Fibroblast of villous mesenchyme (primary cell): Measurements from ENCODE around the gene NOCT. TPM values are rescaled to one million over a fixed set of nuclear protein-coding genes. Genes with fewer than 3 reads are reported as not detected.
A peak's percentile ranks its signal among the peaks of the same experiment; 100 is the strongest.

Source experiments
- DNase-seq: peaks from one replicate; pipeline ENCODE4 v3.0.0-alpha.2; 2010; ENCODE audit warnings: low read depth
- H3K4me3 ChIP-seq: 2 replicates; pipeline ENCODE4 v1.5.1; 2011; ENCODE audit warnings: low read depth, mild to moderate bottlenecking, low read length
- CTCF ChIP-seq: IDR thresholded peaks from 2 replicates; pipeline ENCODE4 v1.5.1; 2012; ENCODE audit warnings: low read depth, mild to moderate bottlenecking, low read length; ENCODE audit not compliant: insufficient read depth
- total RNA-seq: library from RNA; depleted of rRNA; stranded (reverse); fragments of >200 nt; gene quantifications from 2 replicates; pipeline ENCODE4 v1.2.3, GENCODE V29; 2012

Gene NOCT
- total RNA-seq, 1 donor = 61.7 TPM

DNA sequence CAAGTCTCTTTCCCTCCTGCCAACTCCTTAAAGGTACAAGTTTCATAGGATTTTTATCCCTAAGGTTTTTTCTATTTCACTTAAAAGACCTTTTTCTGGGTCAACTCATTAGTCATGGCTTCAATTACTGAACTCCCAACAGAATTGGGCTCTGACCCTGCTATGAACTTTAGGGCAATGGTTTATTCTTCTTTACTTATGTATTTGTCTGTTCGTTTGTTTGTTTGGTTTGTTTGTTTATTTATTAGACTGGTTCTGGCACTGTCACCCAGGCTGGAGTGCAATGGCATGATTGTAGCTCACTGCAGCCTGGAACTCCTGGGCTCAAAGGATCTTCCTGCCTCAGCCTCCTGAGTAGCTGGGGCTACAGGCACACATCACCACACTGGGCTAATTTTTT lies 5.9 kb upstream of the NOCT start:
- no peak for TF ChIP-seq CTCF
- DNase-seq = no peak
- no peak overlapping the region for H3K4me3 ChIP-seq

- DNase-seq = no peak
- no peak for TF ChIP-seq CTCF
- no peak overlapping the region for H3K4me3 ChIP-seq
Measured at GRCh38 chr4:139011225-139011950, 4.2 kb upstream of the NOCT start.

GRCh38 chr4:139014371-139015268 lies 961 bp upstream of the NOCT start:
- no peak for TF ChIP-seq CTCF
- peak; percentile 95 for DNase-seq
- peak overlapping the region; percentile 69 for H3K4me3 ChIP-seq

- no peak for TF ChIP-seq CTCF
- peak overlapping the region; percentile 69 for H3K4me3 ChIP-seq
- DNase-seq = no peak
Measured at GRCh38 chr4:139015948-139016471, 429 bp downstream of the NOCT start.

- TF ChIP-seq CTCF = no peak
- H3K4me3 ChIP-seq = peak overlapping the region; percentile 14
- DNase-seq = no peak
Measured at GRCh38 chr4:139017861-139018260, 2.3 kb downstream of the NOCT start.

DNA sequence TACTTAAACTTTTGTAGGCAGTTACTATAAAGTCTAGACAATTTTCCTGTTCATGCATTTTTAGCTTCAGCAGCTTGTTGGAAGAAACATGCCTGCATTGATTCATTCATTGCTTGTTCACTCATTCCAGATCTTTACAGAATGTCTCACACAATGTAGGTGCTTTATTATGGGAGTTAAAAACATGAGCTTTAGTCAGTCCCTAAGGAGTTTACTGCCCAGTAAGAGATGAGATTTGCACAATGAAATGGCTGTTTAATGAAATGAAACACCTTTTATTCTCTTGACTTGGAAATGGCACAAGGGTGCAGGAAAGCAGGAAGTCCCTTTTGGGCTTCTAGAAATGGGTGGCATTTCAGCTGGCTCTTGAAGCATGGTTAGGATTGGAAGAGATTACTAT lies 2.9 kb downstream of the NOCT start:
- peak overlapping the region; percentile 14 for H3K4me3 ChIP-seq
- TF ChIP-seq CTCF = no peak
- no peak for DNase-seq
